GM12892 (cell line): ENCODE measurements around the gene COL4A1.

Experiments used
- POLR2A ChIP-seq: IDR thresholded peaks from 2 replicates; pipeline ENCODE4 v1.6.1; 2011; ENCODE audit warnings: low read depth, low read length, control low read depth
- TAF1 ChIP-seq: IDR thresholded peaks from 2 replicates; pipeline ENCODE4 v1.6.1; 2011; ENCODE audit warnings: low read depth, mild to moderate bottlenecking, control low read depth, low read length, borderline replicate concordance

- TF ChIP-seq POLR2A (no peak), TAF1 (no peak)
These were observed 73.0 kb downstream of the COL4A1 start for GRCh38 chr13:110233951-110234280.
